GM12892 (cell line): ENCODE results near the gene KCTD13.

Experiments
- POLR2A ChIP-seq: IDR thresholded peaks from 2 replicates; pipeline ENCODE4 v1.6.1; 2011; ENCODE audit warnings: low read depth, low read length, control low read depth
- TAF1 ChIP-seq: IDR thresholded peaks from 2 replicates; pipeline ENCODE4 v1.6.1; 2011; ENCODE audit warnings: low read depth, mild to moderate bottlenecking, control low read depth, low read length, borderline replicate concordance

- TF ChIP-seq POLR2A = no peak
- TF ChIP-seq TAF1 = no peak
Measured at GRCh38 chr16:29940656-29941055, 14.6 kb upstream of the KCTD13 start.
